PC-9 (cell line): ENCODE results near the gene CYB561. TPM values are rescaled to one million over a fixed set of nuclear protein-coding genes. Genes with fewer than 3 reads are reported as not detected.
A peak's percentile ranks its signal among the peaks of the same experiment; 100 is the strongest.

Experiments used
- BruUV-seq: library from RNA; stranded (reverse); fragments of 400-500 nt; replicated peaks from 2 replicates; lab custom pipeline; 2021; lab: Mats Ljungman, UMichigan
- CTCF ChIA-PET: fragments of 300-600 bp; sonication (Branson Sonifier 250); formaldehyde crosslinking; loops from one replicate; lab custom pipeline; 2022; ENCODE audit warnings: antibody characterized with exemption; lab: Charles Lee
- POLR2A ChIA-PET: fragments of 300-600 bp; sonication (Branson Sonifier 250); formaldehyde crosslinking; loops from one replicate; lab custom pipeline; 2022; ENCODE audit warnings: antibody characterized with exemption; ENCODE audit not compliant: unreplicated experiment; lab: Charles Lee
- DNase-seq, 2 experiments: peaks; one replicate each; pipeline versions ENCODE4 v3.0.0 to v3.0.0-alpha.2; 2015 to 2022; ENCODE audit warnings: mixed read lengths in 1 of 2
- H2AFZ ChIP-seq: fragments of 200-600 bp; sonication (generic); 2 replicates; pipeline ENCODE4 v1.8.1; 2017; ENCODE audit warnings: antibody characterized with exemption
- H3F3A ChIP-seq: fragments of 200-600 bp; sonication (generic); 2 replicates; pipeline ENCODE4 v1.8.1; 2017; ENCODE audit warnings: antibody characterized with exemption, mild to moderate bottlenecking, low read depth; ENCODE audit not compliant: insufficient read depth
- H3K27ac ChIP-seq: fragments of 200-600 bp; sonication (generic); 2 replicates; pipeline ENCODE4 v1.6.1; 2016; ENCODE audit warnings: mixed run types
- H3K27me3 ChIP-seq: fragments of 200-600 bp; sonication (generic); 2 replicates; pipeline ENCODE4 v1.6.1; 2016; ENCODE audit warnings: low read depth, mixed run types; ENCODE audit not compliant: insufficient read depth
- H3K36me3 ChIP-seq: fragments of 200-600 bp; sonication (generic); 2 replicates; pipeline ENCODE4 v1.6.1; 2016; ENCODE audit warnings: low read depth, mixed run types
- H3K4me1 ChIP-seq: fragments of 200-600 bp; sonication (generic); replicated peaks from 2 replicates; pipeline ENCODE4 v1.6.1; 2016; ENCODE audit warnings: mixed run types; ENCODE audit not compliant: insufficient read depth
- H3K4me2 ChIP-seq: fragments of 200-600 bp; sonication (generic); 2 replicates; pipeline ENCODE4 v1.6.1; 2017; ENCODE audit warnings: mixed run types
- H3K4me3 ChIP-seq: fragments of 200-600 bp; sonication (generic); 2 replicates; pipeline ENCODE4 v1.6.1; 2016; ENCODE audit warnings: mixed run types
- H3K79me2 ChIP-seq: fragments of 200-600 bp; sonication (generic); 2 replicates; pipeline ENCODE4 v1.6.1; 2017; ENCODE audit warnings: low read depth, mixed run types
- H3K9me2 ChIP-seq: fragments of 200-600 bp; sonication (generic); 2 replicates; pipeline ENCODE4 v1.8.1; 2017; ENCODE audit warnings: mild to moderate bottlenecking; ENCODE audit not compliant: insufficient read depth
- H3K9me3 ChIP-seq: fragments of 200-600 bp; sonication (generic); 2 replicates; pipeline ENCODE4 v1.8.1; 2016; ENCODE audit warnings: low read depth; ENCODE audit not compliant: insufficient read depth
- H4K20me1 ChIP-seq: fragments of 200-600 bp; sonication (generic); 2 replicates; pipeline ENCODE4 v1.8.1; 2017; ENCODE audit not compliant: insufficient read depth
- EZH2 ChIP-seq: fragments of 200-600 bp; sonication (generic); IDR thresholded peaks from 2 replicates; pipeline ENCODE4 v1.8.0; 2017; ENCODE audit warnings: antibody characterized with exemption, low read depth
- intact Hi-C: fragments of 100-400 bp; cut with micrococcal nuclease; formaldehyde crosslinking; loops from one replicate; pipeline ENCODE4 v1.10.0; 2022; ENCODE audit not compliant: unreplicated experiment
- total RNA-seq: library from RNA; stranded (reverse); gene quantifications from 2 replicates; pipeline ENCODE4 v1.2.3, GENCODE V29; 2021
- TF ChIP-seq, protein P1 (sequence below): fragments of 200-600 bp; sonication (generic); conservative IDR thresholded peaks from 2 replicates; pipeline ENCODE4 v1.6.1; 2017; ENCODE audit warnings: mixed run types, antibody characterized with exemption, mild to moderate bottlenecking, moderate library complexity

The CYB561 gene
- total RNA-seq, 1 experiment from 2014 or later, result 71.6 TPM

DNA sequence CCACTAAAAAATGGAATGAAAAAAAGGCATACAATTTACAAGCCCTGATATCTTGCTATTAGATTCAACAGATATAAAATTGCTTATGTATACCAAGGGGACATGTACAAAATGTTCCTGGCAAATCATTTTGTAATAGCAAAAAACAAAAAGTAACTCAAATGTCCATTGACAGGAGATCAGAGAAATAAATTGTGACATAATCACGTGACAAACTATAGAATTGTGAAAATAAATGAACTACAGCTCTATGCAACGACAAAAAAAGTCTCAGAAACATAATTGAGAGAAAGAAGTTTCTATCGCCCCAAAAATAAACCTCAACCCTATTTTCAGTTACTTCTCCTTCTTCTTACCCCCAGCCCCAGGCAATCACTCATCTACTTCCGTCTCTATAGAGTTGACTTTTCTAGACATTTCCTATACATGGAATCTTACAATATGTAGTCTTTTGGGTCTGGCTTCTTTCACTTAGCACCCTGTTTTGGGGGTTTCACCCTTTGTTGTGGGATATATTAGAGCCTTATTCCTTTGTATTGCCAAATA, 18.7 kb upstream of the CYB561 start:
- intact Hi-C loops, result no loop called here
- Histone ChIP-seq H4K20me1 (no peaks in the 10 kb centered on the region), H3K79me2 (no peaks in the 10 kb centered on the region), H3K4me3 (no peak overlapping the region), H3K36me3 (no peaks in the 10 kb centered on the region), H2AFZ (no peak overlapping the region), H3K27me3 (peaks cover 6% of the 10 kb centered on the region; the same call in 1 of the 2 replicates), H3K4me1 (peaks cover 29% of the 10 kb centered on the region), H3K4me2 (no peak overlapping the region), H3K27ac (no peak overlapping the region), H3K9me2 (no peaks in the 10 kb centered on the region; the same call in 1 of the 2 replicates), H3K9me3 (no peaks in the 10 kb centered on the region), H3F3A (peaks cover 20% of the 10 kb centered on the region)
- BruUV-seq, result no TSS peak
- CTCF ChIA-PET, result interaction anchor here (0.6 kb wide), 1 partner anchor 16 kb away, joined by 10 read pairs; no protein-coding TSS in a partner anchor
- POLR2A ChIA-PET, result no interaction called here
- DNase-seq, result no peak
- TF ChIP-seq EZH2, result no peak
- TF ChIP-seq, protein P1, sequence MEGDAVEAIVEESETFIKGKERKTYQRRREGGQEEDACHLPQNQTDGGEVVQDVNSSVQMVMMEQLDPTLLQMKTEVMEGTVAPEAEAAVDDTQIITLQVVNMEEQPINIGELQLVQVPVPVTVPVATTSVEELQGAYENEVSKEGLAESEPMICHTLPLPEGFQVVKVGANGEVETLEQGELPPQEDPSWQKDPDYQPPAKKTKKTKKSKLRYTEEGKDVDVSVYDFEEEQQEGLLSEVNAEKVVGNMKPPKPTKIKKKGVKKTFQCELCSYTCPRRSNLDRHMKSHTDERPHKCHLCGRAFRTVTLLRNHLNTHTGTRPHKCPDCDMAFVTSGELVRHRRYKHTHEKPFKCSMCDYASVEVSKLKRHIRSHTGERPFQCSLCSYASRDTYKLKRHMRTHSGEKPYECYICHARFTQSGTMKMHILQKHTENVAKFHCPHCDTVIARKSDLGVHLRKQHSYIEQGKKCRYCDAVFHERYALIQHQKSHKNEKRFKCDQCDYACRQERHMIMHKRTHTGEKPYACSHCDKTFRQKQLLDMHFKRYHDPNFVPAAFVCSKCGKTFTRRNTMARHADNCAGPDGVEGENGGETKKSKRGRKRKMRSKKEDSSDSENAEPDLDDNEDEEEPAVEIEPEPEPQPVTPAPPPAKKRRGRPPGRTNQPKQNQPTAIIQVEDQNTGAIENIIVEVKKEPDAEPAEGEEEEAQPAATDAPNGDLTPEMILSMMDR, result no peak

DNA sequence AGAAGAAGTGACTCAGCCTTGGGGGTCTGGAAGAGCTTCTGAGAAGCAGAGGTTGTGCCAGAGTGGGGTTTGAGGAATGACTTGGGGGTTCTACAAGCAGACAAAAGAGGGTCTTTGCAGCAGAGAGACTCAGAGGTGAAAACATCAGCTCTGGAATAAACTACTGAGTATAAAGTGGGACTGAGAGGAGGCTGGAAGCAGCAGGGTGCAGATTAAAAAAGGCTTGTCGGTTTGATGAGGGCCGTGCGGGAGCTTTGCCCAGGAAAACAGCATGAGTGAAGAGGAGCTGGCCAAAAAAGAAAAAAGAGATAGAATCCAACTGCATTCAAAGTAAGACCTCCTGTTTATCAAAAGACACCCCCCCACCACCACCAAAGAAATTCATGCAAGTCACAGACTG, 17.7 kb upstream of the CYB561 start:
- H3K9me3 ChIP-seq, result no peaks in the 10 kb centered on the region
- no peaks in the 10 kb centered on the region for H3K79me2 ChIP-seq
- H3K36me3 ChIP-seq, result no peaks in the 10 kb centered on the region
- peaks cover 6% of the 10 kb centered on the region; the same call in 1 of the 2 replicates for H3K27me3 ChIP-seq
- no peak for DNase-seq
- ChIA-PET CTCF (no interaction called here), POLR2A (no interaction called here)
- H3K9me2 ChIP-seq, result no peaks in the 10 kb centered on the region
- H3F3A ChIP-seq, result peaks cover 21% of the 10 kb centered on the region
- no peak overlapping the region for H3K4me2 ChIP-seq
- H3K27ac ChIP-seq, result no peak overlapping the region
- no TSS peak for BruUV-seq
- TF ChIP-seq, protein P1, result no peak
- TF ChIP-seq EZH2, result no peak
- H2AFZ ChIP-seq, result no peak overlapping the region
- no peaks in the 10 kb centered on the region for H4K20me1 ChIP-seq
- H3K4me1 ChIP-seq, result peaks cover 30% of the 10 kb centered on the region
- no peak overlapping the region for H3K4me3 ChIP-seq
- intact Hi-C loops, result no loop called here

DNA sequence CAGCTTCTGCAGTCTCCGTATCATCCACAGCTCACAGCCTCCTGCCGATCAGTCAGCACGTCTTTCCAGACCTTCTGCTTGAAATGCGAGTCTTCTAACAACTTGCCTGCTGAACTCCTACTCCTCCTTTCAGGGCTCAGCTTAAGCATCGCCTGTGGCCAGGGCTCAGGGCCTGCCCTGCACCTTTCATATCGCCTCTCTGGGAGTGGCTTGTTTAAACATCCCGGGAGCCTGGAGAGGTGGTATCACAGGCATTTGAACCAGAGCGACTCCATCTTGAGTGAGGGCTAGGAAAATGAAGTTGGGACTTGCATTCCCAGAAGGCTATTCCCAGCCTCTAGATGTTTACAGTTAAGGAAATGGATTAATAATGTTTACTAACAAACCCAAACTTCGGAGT, 13.9 kb upstream of the CYB561 start:
- no peak overlapping the region for H3K4me3 ChIP-seq
- H3K4me2 ChIP-seq, result no peak overlapping the region; the same call in 1 of the 2 replicates
- DNase-seq, result no peak
- H3K79me2 ChIP-seq, result no peaks in the 10 kb centered on the region
- ChIA-PET CTCF (no interaction called here), POLR2A (no interaction called here)
- intact Hi-C loops, result no loop called here
- H3K9me2 ChIP-seq, result no peaks in the 10 kb centered on the region
- no TSS peak for BruUV-seq
- no peaks in the 10 kb centered on the region for H3K27me3 ChIP-seq
- H3K27ac ChIP-seq, result peak overlapping the region; percentile 51; the same call in 1 of the 2 replicates
- no peaks in the 10 kb centered on the region for H4K20me1 ChIP-seq
- H3K4me1 ChIP-seq, result peaks cover 30% of the 10 kb centered on the region
- TF ChIP-seq, protein P1, result no peak
- no peak for TF ChIP-seq EZH2
- H3K9me3 ChIP-seq, result no peaks in the 10 kb centered on the region
- H3F3A ChIP-seq, result peaks cover 21% of the 10 kb centered on the region
- no peak overlapping the region for H2AFZ ChIP-seq
- no peaks in the 10 kb centered on the region for H3K36me3 ChIP-seq
